Left lung (tissue), 10 donors: ENCODE data around the gene CLPSL1. TPM values are rescaled to one million over a fixed set of nuclear protein-coding genes. Genes with fewer than 3 reads are reported as not detected.
A peak's percentile ranks its signal among the peaks of the same experiment; 100 is the strongest.

Experiments used
- ATAC-seq: fragments of 200-7000 bp; cut with Tn5 transposase; one replicate; pipeline ENCODE4 v1.9.1; 2020; ENCODE audit warnings: moderate library complexity
- DNase-seq, 4 donors: peaks; one replicate each; pipeline ENCODE4 v3.0.0-alpha.2; 2013 to 2020
- H3K27ac ChIP-seq, 2 donors: fragments of 200-600 bp; sonication (generic) in 1 of 2; one replicate each; pipeline versions ENCODE4 v1.5.0 to v1.8.0; 2020 to 2021
- H3K27me3 ChIP-seq, 2 donors: fragments of 200-600 bp; sonication (generic) in 1 of 2; one replicate each; pipeline versions ENCODE4 v1.5.0 to v1.8.0; 2020 to 2021
- H3K36me3 ChIP-seq, 2 donors: fragments of 200-600 bp; sonication (generic) in 1 of 2; one replicate each; pipeline versions ENCODE4 v1.5.0 to v1.8.0; 2020 to 2021
- H3K4me1 ChIP-seq, 2 donors: fragments of 200-600 bp; one replicate each; pipeline ENCODE4 v1.8.0; 2021
- H3K4me3 ChIP-seq, 2 donors: fragments of 200-600 bp; sonication (generic) in 1 of 2; one replicate each; pipeline versions ENCODE4 v1.5.0 to v1.8.0; 2020 to 2021; ENCODE audit warnings: mild to moderate bottlenecking in 1 of 2
- H3K9me3 ChIP-seq, 2 donors: fragments of 200-600 bp; sonication (generic) in 1 of 2; one replicate each; pipeline versions ENCODE4 v1.5.0 to v1.8.0; 2020 to 2021
- intact Hi-C, 2 donors: fragments of 100-400 bp; cut with DNase I; formaldehyde crosslinking; loops; one replicate each; pipeline versions ENCODE4 v1.11.2 to v1.14.2; 2022
- polyA plus RNA-seq, 6 donors: library from polyadenylated mRNA; unstranded; fragments of 120-200 nt; gene quantifications; one replicate each; pipeline ENCODE4 v1.2.1, GENCODE V29; 2013; ENCODE audit not compliant: insufficient read length in 6 of 6
- total RNA-seq, 2 donors: library from RNA; stranded (reverse); fragmentation: NEBNext Ultra II Directional; extraction: Animal tissue kit (Norgen Biotek cat#: 25700); gene quantifications; one replicate each; pipeline ENCODE4 v1.2.1, GENCODE V29; 2021
- TF ChIP-seq, protein P1 (sequence below), 2 donors: fragments of 200-600 bp; sonication (generic) in 1 of 2; IDR thresholded peaks; one replicate each; pipeline versions ENCODE4 v1.5.0 to v1.8.0; 2021; ENCODE audit warnings: antibody characterized with exemption in 2 of 2
- donor health status: DM: no; HTN: yes; CAD: no.
- donor health status: DM: no; HTN: no; CAD: no.

CLPSL1 gene
- total and polyA plus RNA-seq, 8 donors = not detected

DNA sequence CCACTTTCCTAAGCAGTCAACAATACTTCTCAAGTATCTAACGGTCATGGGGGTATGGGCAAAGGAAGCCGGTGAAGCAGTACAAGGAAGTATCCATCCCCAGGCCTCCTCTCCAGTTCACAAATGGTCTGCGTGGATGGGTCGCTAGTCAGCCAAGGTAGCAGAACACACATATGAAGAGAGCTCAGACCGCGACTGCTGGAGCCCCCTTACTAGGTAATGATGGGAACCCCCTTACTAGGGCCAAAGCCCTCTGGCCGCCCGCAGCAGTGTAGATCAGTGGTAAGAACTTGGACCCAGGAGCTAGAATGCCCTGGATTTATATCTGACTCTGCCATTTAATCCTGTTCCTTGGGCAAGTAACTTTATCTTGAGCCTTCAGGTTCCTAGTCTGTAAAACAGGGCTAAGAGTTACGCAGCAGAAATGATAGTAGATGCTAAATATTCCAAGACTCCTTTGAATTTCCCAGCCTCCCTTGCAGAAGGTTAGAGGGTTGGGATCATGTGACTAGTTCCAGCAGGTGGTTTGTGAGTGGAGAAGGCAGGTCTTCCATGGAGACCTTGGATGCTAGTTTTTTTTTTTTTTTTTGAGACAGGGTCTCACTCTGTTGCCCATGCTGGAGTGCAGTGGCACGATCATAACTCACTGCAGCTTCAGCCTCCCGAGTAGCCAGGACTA lies 6.6 kb upstream of the CLPSL1 start:
- TF ChIP-seq, protein P1, sequence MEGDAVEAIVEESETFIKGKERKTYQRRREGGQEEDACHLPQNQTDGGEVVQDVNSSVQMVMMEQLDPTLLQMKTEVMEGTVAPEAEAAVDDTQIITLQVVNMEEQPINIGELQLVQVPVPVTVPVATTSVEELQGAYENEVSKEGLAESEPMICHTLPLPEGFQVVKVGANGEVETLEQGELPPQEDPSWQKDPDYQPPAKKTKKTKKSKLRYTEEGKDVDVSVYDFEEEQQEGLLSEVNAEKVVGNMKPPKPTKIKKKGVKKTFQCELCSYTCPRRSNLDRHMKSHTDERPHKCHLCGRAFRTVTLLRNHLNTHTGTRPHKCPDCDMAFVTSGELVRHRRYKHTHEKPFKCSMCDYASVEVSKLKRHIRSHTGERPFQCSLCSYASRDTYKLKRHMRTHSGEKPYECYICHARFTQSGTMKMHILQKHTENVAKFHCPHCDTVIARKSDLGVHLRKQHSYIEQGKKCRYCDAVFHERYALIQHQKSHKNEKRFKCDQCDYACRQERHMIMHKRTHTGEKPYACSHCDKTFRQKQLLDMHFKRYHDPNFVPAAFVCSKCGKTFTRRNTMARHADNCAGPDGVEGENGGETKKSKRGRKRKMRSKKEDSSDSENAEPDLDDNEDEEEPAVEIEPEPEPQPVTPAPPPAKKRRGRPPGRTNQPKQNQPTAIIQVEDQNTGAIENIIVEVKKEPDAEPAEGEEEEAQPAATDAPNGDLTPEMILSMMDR (IDR thresholded peaks at IDR 0.05) = no peak
- no peak for ATAC-seq
- peaks cover 11 to 48% of the 10 kb centered on the region in 2 donors for H3K27me3 ChIP-seq
- H3K9me3 ChIP-seq = no peaks in the 10 kb centered on the region
- H3K4me1 ChIP-seq = peaks cover 4 to 10% of the 10 kb centered on the region in 2 donors
- no peak overlapping the region for H3K27ac ChIP-seq
- intact Hi-C loops = no loop called here
- H3K36me3 ChIP-seq = no peaks in the 10 kb centered on the region
- no peak for DNase-seq
- no peak overlapping the region for H3K4me3 ChIP-seq

DNA sequence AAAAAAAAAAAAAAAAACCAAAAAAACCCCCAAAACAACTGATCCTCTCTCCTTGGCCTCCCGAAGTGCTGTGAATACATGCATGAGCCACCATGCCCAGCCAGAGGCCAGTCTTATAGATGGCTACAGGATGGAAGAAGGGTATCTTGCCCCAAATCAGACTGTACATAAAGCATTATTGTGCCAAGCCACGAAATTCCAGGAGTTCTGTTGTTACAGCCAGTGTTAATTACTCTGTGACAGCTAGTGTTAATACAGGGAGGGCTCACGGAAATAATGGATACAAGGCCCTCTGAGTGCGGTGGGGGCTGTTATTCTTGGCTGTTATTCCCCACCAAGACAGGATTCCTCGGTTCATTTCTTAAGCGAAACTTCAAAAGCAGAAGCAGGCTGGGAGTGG lies 5.8 kb upstream of the CLPSL1 start:
- Histone ChIP-seq H3K9me3 (no peaks in the 10 kb centered on the region), H3K27ac (no peak overlapping the region), H3K4me3 (no peak overlapping the region), H3K4me1 (peaks cover 4 to 10% of the 10 kb centered on the region in 2 donors), H3K27me3 (peaks cover 11 to 48% of the 10 kb centered on the region in 2 donors), H3K36me3 (no peaks in the 10 kb centered on the region)
- DNase-seq = no peak
- TF ChIP-seq, protein P1 (IDR thresholded peaks at IDR 0.05) = no peak
- no peak for ATAC-seq
- intact Hi-C loops = no loop called here

DNA sequence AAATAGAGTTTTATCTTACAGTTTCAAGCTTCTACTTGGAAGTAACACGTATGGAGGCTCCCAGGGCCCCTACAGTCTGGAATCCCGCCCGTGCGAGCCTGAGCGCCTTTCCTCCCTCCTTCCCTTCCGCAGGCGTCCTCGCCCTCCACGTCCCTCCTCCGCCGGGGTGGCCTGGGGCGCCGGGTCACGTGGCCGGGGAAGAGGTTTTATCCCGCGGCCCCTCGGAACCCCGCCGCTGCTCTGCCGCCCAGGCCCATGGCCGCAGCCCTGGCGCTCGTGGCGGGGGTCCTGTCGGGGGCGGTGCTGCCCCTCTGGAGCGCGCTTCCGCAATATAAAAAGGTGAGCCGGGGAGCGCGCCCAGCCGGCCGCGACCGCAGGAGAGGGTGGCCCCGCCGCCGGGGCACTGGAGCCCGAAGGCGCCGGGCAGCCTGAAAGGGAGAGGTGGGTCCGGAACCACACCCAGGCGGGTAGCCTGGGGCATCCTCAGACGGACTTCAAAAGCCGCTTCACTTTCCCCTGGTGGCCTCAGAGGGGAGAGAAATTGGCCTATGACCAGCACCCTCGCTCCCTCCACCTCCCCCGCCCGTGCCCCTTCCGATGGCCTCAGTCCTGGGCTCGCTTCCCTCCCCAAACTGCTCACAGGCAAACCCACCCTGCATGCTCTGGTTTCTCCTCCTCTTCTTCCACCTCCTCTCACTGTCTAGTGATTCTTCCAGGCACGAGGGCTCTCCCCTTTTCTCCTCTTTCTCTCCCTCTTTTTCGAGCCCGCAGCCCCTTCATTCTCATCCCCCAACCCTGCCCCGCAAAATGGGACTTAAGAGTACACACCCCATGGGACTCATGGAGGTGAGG lies 4.2 kb upstream of the CLPSL1 start, which contains the start of gene CLPSL2:
Gene CLPSL2, plus strand, starts transcription at position 235 of the 852 bp plus-strand sequence. Its CDS starts 21 bp downstream, at position 256.
- no peaks in the 10 kb centered on the region for H3K36me3 ChIP-seq
- no peaks in the 10 kb centered on the region for H3K9me3 ChIP-seq
- H3K27ac ChIP-seq = no peak within 1 kb of the TSS
- ATAC-seq (peak; percentile 61), DNase-seq (peak in 2 of 4 donors; percentile 17 to 85)
- peaks cover 11 to 42% of the 10 kb centered on the region in 2 donors for H3K27me3 ChIP-seq
- H3K4me1 ChIP-seq = peaks cover 4 to 10% of the 10 kb centered on the region in 2 donors
- intact Hi-C loops = no loop called here
- TF ChIP-seq, protein P1 (IDR thresholded peaks at IDR 0.05) = no peak
- H3K4me3 ChIP-seq = peak within 1 kb of the TSS; percentile 39 to 42

DNA sequence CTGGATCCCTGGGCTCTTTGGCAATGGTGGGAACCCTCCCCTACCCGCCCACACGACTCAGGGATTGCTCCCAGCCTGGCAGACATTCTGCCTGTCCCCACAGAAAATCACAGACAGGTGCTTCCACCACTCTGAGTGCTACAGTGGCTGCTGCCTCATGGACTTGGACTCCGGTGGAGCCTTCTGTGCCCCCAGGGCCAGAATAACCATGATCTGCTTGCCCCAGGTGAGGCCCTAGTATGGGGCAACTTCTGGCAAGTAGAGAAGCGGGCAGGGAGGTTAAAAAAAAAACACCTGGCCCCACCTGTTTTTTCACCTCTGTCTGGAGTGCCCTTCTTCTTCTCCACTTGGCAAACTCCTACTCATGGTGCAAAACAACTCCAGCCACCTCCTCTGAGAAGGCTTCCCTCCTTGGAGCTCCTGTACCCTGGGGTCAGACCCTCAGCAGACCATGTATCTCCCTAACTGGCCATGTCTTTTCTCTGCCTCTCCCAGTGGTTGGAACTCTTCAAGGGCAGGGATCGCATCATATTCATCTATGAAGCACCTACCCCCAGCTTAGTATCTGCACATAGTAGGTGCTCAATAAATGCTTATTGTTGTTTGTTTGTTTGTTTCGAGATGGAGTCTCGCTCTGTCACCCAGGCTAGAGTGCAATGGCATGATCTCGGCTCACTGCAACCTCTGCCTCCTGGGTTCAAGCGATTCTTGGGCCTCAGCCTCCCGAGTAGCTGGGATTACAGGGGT lies 3.3 kb upstream of the CLPSL1 start:
- Histone ChIP-seq H3K27me3 (peaks cover 11 to 48% of the 10 kb centered on the region in 2 donors), H3K4me3 (no peak overlapping the region), H3K27ac (no peak overlapping the region), H3K4me1 (peaks cover 4 to 10% of the 10 kb centered on the region in 2 donors), H3K36me3 (no peaks in the 10 kb centered on the region), H3K9me3 (no peaks in the 10 kb centered on the region)
- ATAC-seq (no peak), DNase-seq (no peak)
- intact Hi-C loops = no loop called here
- TF ChIP-seq, protein P1 (IDR thresholded peaks at IDR 0.05) = no peak
